Endodermal cell (in vitro differentiated cells): ENCODE measurements around the gene TLR9. TPM values are rescaled to one million over a fixed set of nuclear protein-coding genes. Genes with fewer than 3 reads are reported as not detected.
A peak's percentile ranks its signal among the peaks of the same experiment; 100 is the strongest.

Source experiments
- DNase-seq: peaks from one replicate; pipeline ENCODE4 v3.0.0-alpha.2; 2017
- H3K27ac ChIP-seq: 2 replicates; pipeline ENCODE4 v1.5.1; 2013; ENCODE audit warnings: mild to moderate bottlenecking, low read depth, low read length, moderate library complexity
- H3K27me3 ChIP-seq: 2 replicates; pipeline ENCODE4 v1.6.1; 2013; ENCODE audit warnings: mild to moderate bottlenecking, low read length, moderate library complexity; ENCODE audit not compliant: insufficient read depth, control insufficient read depth, poor library complexity, severe bottlenecking
- H3K36me3 ChIP-seq: 2 replicates; pipeline ENCODE4 v1.7.0; 2013; ENCODE audit warnings: mild to moderate bottlenecking, low read length, moderate library complexity; ENCODE audit not compliant: control insufficient read depth, insufficient read depth
- H3K4me1 ChIP-seq: one replicate; pipeline ENCODE4 v1.7.0; 2013; ENCODE audit warnings: low read length; ENCODE audit not compliant: control insufficient read depth, insufficient read depth
- H3K4me3 ChIP-seq: 2 replicates; pipeline ENCODE4 v1.5.1; 2013; ENCODE audit warnings: mild to moderate bottlenecking, low read length, moderate library complexity
- H3K9ac ChIP-seq: 2 replicates; pipeline ENCODE4 v1.6.1; 2013; ENCODE audit warnings: mild to moderate bottlenecking, low read length, moderate library complexity; ENCODE audit not compliant: poor library complexity, severe bottlenecking; ENCODE audit errors: extremely low read depth
- H3K9me3 ChIP-seq: 2 replicates; pipeline ENCODE4 v1.6.1; 2013; ENCODE audit warnings: mild to moderate bottlenecking, low read length, moderate library complexity; ENCODE audit not compliant: control insufficient read depth
- H3K27ac Mint-ChIP-seq: 2 replicates; pipeline ENCODE4 v1.8.0; 2020; ENCODE audit warnings: mixed read lengths
- H3K27me3 Mint-ChIP-seq: 2 replicates; pipeline ENCODE4 v1.8.0; 2021; ENCODE audit warnings: mild to moderate bottlenecking, mixed read lengths; ENCODE audit not compliant: insufficient read depth
- H3K36me3 Mint-ChIP-seq: 2 replicates; pipeline ENCODE4 v1.8.0; 2020; ENCODE audit warnings: low read depth, mixed read lengths
- H3K4me1 Mint-ChIP-seq: 2 replicates; pipeline ENCODE4 v1.8.0; 2020; ENCODE audit warnings: mixed read lengths
- H3K4me3 Mint-ChIP-seq: 2 replicates; pipeline ENCODE4 v1.8.0; 2020; ENCODE audit warnings: mild to moderate bottlenecking, moderate library complexity, mixed read lengths
- H3K9me3 Mint-ChIP-seq: 2 replicates; pipeline ENCODE4 v1.8.0; 2020; ENCODE audit warnings: mild to moderate bottlenecking, mixed read lengths
- WGBS, 2 experiments: methylation state at CpG; one replicate each; pipeline versions ENCODE4 v1.1.5 to v1.1.7; 2013; ENCODE audit warnings: missing lambda C conversion rate in 2 of 2, mixed read lengths in 1 of 2; ENCODE audit not compliant: insufficient coverage in 1 of 2, insufficient read length in 1 of 2; 5-methylcytosine and 5-hydroxymethylcytosine counted together
- total RNA-seq, 2 donors: library from RNA; stranded (reverse); fragmentation: NEBNext Ultra II Directional in 1 of 2; extraction: Animal tissue kit (Norgen Biotek cat#: 25700) in 1 of 2; gene quantifications; 2 replicates in 1 of 2; 3 replicates in 1 of 2; pipeline ENCODE4 v1.2.1, GENCODE V29; 2021
- TF ChIP-seq, protein P1 (sequence below): fragments of 200-600 bp; sonication (generic); conservative IDR thresholded peaks from 2 replicates; pipeline ENCODE4 v1.5.0; 2021; ENCODE audit warnings: antibody characterized with exemption, mild to moderate bottlenecking

TLR9 gene
- total RNA-seq, 2 donors from 2014 or later, result 0.11 TPM; not detected in 1

GRCh38 chr3:52265387-52265786, 39.9 kb upstream of the TLR9 start:
- Histone ChIP-seq H3K4me3 (no peak overlapping the region), H3K36me3 (peaks cover 99% of the 10 kb centered on the region), H3K9me3 (no peaks in the 10 kb centered on the region), H3K9ac (no peak overlapping the region), H3K27ac (no peak overlapping the region), H3K27me3 (no peaks in the 10 kb centered on the region), H3K4me1 (no peaks in the 10 kb centered on the region)
- WGBS, 2 experiments, result 94 to 98% methylated on average over 6 of the region's 6 CpGs
- H3K27ac Mint-ChIP-seq, result no peak overlapping the region
- TF ChIP-seq, protein P1, sequence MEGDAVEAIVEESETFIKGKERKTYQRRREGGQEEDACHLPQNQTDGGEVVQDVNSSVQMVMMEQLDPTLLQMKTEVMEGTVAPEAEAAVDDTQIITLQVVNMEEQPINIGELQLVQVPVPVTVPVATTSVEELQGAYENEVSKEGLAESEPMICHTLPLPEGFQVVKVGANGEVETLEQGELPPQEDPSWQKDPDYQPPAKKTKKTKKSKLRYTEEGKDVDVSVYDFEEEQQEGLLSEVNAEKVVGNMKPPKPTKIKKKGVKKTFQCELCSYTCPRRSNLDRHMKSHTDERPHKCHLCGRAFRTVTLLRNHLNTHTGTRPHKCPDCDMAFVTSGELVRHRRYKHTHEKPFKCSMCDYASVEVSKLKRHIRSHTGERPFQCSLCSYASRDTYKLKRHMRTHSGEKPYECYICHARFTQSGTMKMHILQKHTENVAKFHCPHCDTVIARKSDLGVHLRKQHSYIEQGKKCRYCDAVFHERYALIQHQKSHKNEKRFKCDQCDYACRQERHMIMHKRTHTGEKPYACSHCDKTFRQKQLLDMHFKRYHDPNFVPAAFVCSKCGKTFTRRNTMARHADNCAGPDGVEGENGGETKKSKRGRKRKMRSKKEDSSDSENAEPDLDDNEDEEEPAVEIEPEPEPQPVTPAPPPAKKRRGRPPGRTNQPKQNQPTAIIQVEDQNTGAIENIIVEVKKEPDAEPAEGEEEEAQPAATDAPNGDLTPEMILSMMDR, result peak; percentile 22
- H3K9me3 Mint-ChIP-seq, result no peaks in the 10 kb centered on the region
- H3K36me3 Mint-ChIP-seq, result peaks cover 74% of the 10 kb centered on the region
- H3K4me3 Mint-ChIP-seq, result no peak overlapping the region
- H3K4me1 Mint-ChIP-seq, result no peaks in the 10 kb centered on the region
- peak; percentile 66 for DNase-seq
- H3K27me3 Mint-ChIP-seq, result no peaks in the 10 kb centered on the region

DNA sequence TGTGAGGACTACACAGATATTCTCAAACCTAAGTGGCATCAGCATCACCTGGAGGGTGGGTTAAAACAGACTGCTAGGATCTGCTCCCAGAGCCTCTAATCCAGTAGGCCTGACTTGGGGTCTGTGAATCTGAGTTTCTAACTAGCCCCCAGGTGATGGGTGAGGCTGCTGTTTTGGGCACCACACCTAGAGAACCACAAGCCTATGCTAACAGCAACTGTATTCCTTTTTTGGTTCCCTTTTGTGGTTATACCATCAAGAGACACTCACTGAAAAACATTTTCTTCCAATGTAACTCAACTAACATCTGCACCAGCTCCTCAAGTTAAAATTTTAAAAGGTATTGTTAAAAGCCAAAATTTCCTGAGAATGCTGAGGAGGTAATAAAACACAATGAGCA, 37.0 kb upstream of the TLR9 start:
- Histone ChIP-seq H3K9ac (no peak overlapping the region), H3K9me3 (no peaks in the 10 kb centered on the region), H3K36me3 (peaks cover 98% of the 10 kb centered on the region), H3K4me1 (peaks cover 4% of the 10 kb centered on the region), H3K27ac (no peak overlapping the region), H3K4me3 (no peak overlapping the region), H3K27me3 (no peaks in the 10 kb centered on the region)
- H3K36me3 Mint-ChIP-seq, result peaks cover 81% of the 10 kb centered on the region
- H3K27ac Mint-ChIP-seq, result no peak overlapping the region
- no peak overlapping the region for H3K4me3 Mint-ChIP-seq
- H3K9me3 Mint-ChIP-seq, result no peaks in the 10 kb centered on the region
- TF ChIP-seq, protein P1, result no peak
- no peak for DNase-seq
- H3K4me1 Mint-ChIP-seq, result peaks cover 8% of the 10 kb centered on the region
- H3K27me3 Mint-ChIP-seq, result no peaks in the 10 kb centered on the region

DNA sequence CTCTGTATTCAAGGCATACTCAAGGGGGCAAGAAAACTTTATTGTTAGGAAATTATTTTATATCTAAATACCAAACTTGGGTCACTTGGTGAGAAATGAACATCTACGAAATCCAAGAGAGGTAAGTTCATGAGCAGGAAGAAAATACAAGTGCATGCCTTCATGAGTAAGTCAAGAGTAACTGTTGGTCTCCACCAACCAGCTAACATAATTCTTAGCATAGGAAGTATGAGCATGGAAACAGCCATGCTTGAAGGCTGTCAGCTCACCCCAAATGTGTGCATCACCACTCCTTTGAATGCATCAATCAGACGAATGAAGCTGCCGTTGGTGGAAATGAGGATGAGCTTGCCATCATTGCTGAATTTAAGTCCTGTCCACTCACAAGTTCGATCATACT, 34.0 kb upstream of the TLR9 start:
- Histone ChIP-seq H3K9me3 (no peaks in the 10 kb centered on the region), H3K4me1 (peaks cover 4% of the 10 kb centered on the region), H3K27ac (no peak overlapping the region), H3K27me3 (no peaks in the 10 kb centered on the region), H3K36me3 (peaks cover 97% of the 10 kb centered on the region), H3K9ac (no peak overlapping the region), H3K4me3 (no peak overlapping the region)
- H3K27me3 Mint-ChIP-seq, result no peaks in the 10 kb centered on the region
- no peak overlapping the region for H3K4me3 Mint-ChIP-seq
- 94 to 98% methylated on average over 4 of the region's 4 CpGs for WGBS, 2 experiments
- TF ChIP-seq, protein P1, result no peak
- no peak overlapping the region for H3K27ac Mint-ChIP-seq
- H3K4me1 Mint-ChIP-seq, result peaks cover 11% of the 10 kb centered on the region
- H3K9me3 Mint-ChIP-seq, result no peaks in the 10 kb centered on the region
- H3K36me3 Mint-ChIP-seq, result peaks cover 85% of the 10 kb centered on the region
- no peak for DNase-seq
